ENCODE results near the gene UCKL1.
A peak's percentile ranks its signal among the peaks of the same experiment; 100 is the strongest.

UCKL1 gene

DNA sequence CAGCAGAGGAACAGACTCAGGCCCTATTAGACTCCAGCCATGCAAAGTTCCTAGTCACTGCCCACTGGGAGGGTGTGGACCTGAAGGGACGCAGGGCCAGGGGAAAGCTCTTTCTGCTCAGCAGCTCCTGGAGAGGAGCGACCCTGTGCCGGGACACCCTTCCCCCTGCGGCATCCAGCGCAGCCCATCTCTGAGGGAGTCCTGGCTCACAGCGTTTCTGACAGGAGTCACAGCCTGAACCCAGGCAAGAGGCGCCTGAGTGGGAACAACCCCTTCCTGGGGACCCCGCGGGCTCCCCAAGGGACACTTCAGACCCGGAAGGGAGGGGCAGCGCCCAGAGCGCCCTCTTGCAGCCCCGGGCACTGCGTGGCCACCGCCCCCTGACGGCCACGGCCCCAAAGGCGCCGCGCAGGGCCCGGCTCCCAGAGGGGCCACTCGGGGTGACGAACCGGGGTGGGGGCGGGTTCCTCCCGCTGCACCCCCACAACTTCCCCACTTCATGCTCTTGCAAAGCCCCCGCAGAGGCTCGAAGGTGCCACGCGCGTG, 862 bp downstream of the UCKL1 start:
- DNase-seq (ENCODE audit: insufficient read length) (peak; percentile 70), FAIRE-seq (no peak)
- TF ChIP-seq POLR2AphosphoS5 (IDR thresholded peaks at IDR 0.05; ENCODE audit: low read depth, low read length) (no peak), TAF1 (IDR thresholded peaks at IDR 0.05; ENCODE audit: borderline replicate concordance, low read depth, low read length) (no peak), POLR2A (IDR thresholded peaks at IDR 0.05; ENCODE audit: low read depth, low read length) (no peak)

DNA sequence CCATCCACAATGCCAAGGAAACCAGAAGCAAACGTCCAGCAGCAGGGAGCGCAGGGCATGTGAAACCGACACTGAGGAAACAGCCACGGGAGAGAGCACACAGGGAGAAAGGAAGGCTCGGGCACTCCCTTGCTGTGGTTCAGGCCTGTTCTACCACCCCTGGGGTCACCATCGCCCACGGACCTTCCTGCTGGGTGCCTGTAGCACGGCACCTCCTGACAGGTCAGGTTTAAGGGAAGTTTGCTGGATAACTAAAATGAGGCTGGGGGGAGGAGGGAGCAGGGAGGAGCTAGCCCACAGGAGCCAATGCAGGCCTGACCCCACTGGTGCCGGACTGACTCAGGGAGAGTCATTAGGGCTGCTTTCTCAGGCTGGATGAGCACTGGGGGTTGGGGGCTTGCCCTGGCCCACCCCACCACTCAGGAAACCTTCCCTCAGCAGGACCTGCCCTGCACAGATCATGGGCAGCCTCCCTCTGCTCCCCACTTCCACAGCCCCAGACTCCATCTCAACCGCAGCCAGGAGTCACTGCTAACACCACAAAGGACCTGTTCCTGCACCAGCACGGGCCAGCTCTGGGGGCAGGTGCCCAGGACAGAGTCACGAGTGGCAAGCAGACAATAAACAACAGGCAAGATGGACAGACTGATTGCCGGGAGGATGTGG, 2.3 kb downstream of the UCKL1 start:
- FAIRE-seq = no peak
- no peak for DNase-seq (ENCODE audit: insufficient read length)
- TF ChIP-seq POLR2A (IDR thresholded peaks at IDR 0.05; ENCODE audit: low read depth, low read length) = no peak
- TF ChIP-seq POLR2AphosphoS5 (IDR thresholded peaks at IDR 0.05; ENCODE audit: low read depth, low read length) = no peak
- no peak for TF ChIP-seq TAF1 (IDR thresholded peaks at IDR 0.05; ENCODE audit: borderline replicate concordance, low read depth, low read length)

DNA sequence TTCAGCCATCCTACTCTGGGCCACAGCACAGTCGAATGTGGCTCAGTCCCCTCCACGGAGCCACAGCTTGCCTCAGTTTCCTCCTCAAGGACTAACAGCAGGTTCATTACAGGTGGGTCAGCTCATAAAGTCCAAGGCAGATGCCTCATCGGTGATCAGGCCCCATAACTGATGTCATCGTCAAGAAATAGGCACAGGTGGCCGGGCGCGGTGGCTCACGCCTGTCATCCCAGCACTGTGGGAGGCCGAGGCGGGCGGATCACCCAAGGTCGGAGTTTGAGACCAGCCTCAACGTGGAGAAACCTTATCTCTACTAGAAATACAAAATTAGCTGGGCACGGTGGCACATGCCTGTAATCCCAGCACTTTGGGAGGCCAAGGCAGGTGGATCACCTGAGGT, 3.4 kb downstream of the UCKL1 start:
- TF ChIP-seq TAF1 (IDR thresholded peaks at IDR 0.05; ENCODE audit: borderline replicate concordance, low read depth, low read length) (no peak), POLR2A (IDR thresholded peaks at IDR 0.05; ENCODE audit: low read depth, low read length) (no peak), POLR2AphosphoS5 (IDR thresholded peaks at IDR 0.05; ENCODE audit: low read depth, low read length) (no peak)
- DNase-seq (ENCODE audit: insufficient read length) (no peak), FAIRE-seq (no peak)

DNA sequence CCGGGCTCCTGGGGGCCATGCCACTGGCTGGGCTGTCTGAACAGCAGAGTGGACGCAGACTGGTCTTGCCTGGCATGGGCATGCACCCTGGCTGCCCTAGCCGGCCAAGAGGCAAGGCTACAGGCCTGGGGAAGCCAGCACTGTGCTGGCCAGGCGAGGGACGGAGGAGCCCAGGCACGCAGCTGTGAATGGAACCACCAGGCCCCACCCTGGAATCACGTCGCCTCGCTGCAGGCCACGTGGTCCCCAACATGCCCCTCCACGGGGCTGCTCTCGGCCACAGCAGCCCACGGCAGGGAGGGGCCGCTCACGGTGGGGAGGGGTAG, 4.0 kb downstream of the UCKL1 start:
- FAIRE-seq = no peak
- TF ChIP-seq POLR2AphosphoS5 (IDR thresholded peaks at IDR 0.05; ENCODE audit: low read depth, low read length) (no peak), TAF1 (IDR thresholded peaks at IDR 0.05; ENCODE audit: borderline replicate concordance, low read depth, low read length) (no peak), POLR2A (IDR thresholded peaks at IDR 0.05; ENCODE audit: low read depth, low read length) (no peak)
- no peak for DNase-seq (ENCODE audit: insufficient read length)

- FAIRE-seq (no peak), DNase-seq (ENCODE audit: insufficient read length) (no peak)
- no peak for TF ChIP-seq POLR2AphosphoS5 (IDR thresholded peaks at IDR 0.05; ENCODE audit: low read depth, low read length)
- TF ChIP-seq POLR2A (IDR thresholded peaks at IDR 0.05; ENCODE audit: low read depth, low read length) = no peak
- no peak for TF ChIP-seq TAF1 (IDR thresholded peaks at IDR 0.05; ENCODE audit: borderline replicate concordance, low read depth, low read length)
These were observed 4.6 kb downstream of the UCKL1 start for GRCh38 chr20:63951398-63952209.

DNA sequence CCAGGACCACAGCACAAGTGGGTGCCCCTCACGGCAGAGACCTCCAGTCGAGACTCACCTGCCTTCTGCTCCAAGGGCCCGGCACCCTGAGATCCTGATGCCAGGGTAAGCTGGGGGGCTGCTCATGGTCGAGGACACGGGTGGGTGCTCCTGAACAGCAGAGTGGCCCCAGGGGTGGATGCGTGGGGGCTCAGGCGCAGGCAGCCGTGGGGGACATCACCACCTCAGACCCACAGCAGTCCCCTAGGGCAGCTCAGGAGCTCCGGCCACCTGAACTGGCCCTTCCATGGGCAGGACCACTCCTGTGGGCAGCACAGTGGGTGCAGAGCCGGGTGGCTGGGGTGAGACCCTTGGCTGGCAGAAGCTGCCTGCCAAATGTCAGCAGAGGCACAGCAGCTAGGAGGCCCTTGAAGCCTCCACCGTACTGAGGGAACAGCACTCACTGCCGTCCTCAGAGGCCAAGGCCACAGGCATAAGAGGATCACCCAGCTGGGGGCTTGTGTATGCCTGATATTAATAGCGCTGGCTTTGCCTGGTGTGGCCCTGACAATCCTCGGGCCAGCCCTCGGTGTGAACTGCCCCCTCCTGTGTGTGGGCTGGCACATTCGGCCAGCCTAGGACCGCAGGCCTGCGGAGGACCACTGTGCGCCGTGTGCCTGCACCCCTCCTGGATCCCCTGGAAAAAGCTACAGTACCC, 5.4 kb downstream of the UCKL1 start:
- TF ChIP-seq TAF1 (IDR thresholded peaks at IDR 0.05; ENCODE audit: borderline replicate concordance, low read depth, low read length) = no peak
- no peak for TF ChIP-seq POLR2AphosphoS5 (IDR thresholded peaks at IDR 0.05; ENCODE audit: low read depth, low read length)
- TF ChIP-seq POLR2A (IDR thresholded peaks at IDR 0.05; ENCODE audit: low read depth, low read length) = no peak
- DNase-seq (ENCODE audit: insufficient read length) = no peak
- no peak for FAIRE-seq

DNA sequence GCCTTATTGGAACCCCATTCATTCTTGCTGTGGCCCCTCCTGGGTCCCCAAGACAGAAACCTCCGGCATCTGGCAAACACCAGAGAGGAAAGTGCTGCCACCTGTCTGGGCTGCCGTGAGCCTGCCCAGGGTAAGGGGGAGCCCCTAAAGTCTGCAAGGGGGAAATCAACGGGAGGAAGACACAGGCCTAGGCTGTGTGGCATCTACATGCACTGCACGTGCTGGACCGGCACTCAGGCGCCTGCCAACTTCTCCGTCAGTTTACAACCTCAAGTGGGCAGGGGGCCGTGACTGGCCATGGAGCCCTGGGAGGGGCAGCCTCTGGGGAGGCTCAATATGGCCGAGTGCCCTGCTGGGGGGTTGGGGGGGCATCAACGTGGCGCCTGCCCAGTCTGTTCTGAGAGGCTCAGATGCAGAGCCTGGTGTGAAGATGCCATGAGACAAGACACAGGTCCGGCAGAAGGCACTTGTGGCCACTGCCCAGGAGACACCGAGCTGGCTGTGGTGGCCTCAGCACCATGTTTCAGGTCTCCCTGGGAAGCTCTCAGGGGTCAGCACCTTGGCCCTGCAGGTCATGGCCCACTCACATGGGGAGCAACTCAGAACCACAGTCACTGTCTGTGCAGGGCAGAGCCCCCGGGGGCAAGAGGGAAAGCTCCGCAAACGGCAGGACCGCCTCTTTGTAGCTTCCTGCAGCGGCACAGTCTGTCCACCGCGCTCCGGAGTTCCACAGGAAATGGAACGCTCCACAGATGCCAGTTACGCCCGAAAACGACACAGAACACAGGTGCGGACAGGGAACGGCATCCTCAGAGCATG, 8.4 kb downstream of the UCKL1 start:
- FAIRE-seq = no peak
- no peak for DNase-seq (ENCODE audit: insufficient read length)
- TF ChIP-seq POLR2AphosphoS5 (IDR thresholded peaks at IDR 0.05; ENCODE audit: low read depth, low read length) (no peak), POLR2A (IDR thresholded peaks at IDR 0.05; ENCODE audit: low read depth, low read length) (no peak), TAF1 (IDR thresholded peaks at IDR 0.05; ENCODE audit: borderline replicate concordance, low read depth, low read length) (no peak)

DNA sequence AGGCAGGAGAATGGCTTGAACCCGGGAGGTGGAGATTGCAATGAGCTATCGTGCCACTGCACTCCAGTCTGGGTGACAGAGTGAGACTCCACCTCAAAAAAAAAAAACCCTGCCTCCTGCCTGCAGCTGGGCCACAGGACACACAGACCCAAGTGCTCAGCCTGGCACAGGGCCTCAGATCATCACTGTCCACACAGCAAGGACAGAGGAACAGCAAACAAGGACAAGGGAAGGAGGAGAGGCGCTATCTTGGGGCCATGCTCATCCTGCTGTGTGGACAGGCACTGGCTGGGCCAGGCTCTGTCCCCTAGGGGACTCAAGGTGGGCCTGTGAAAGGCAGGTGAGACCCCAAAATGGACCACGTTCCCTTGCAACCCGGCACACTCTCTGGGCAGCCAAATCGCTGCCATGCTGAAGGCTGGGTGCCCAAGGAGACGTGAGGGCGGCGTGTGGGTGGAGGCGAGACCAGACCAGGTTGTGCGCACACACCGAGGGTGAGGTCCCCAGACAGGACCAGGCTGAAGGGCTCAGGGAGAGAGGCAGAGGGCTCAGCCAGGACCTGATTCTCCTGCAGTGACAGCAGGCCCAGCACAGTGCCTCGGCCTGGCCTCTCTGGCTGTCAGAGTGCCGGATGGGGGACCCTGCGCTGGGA, 9.1 kb downstream of the UCKL1 start:
- TF ChIP-seq POLR2AphosphoS5 (IDR thresholded peaks at IDR 0.05; ENCODE audit: low read depth, low read length) (no peak), POLR2A (IDR thresholded peaks at IDR 0.05; ENCODE audit: low read depth, low read length) (no peak), TAF1 (IDR thresholded peaks at IDR 0.05; ENCODE audit: borderline replicate concordance, low read depth, low read length) (no peak)
- DNase-seq (ENCODE audit: insufficient read length) (no peak), FAIRE-seq (no peak)

- TF ChIP-seq POLR2A (IDR thresholded peaks at IDR 0.05; ENCODE audit: low read depth, low read length) (no peak), TAF1 (IDR thresholded peaks at IDR 0.05; ENCODE audit: borderline replicate concordance, low read depth, low read length) (no peak), POLR2AphosphoS5 (IDR thresholded peaks at IDR 0.05; ENCODE audit: low read depth, low read length) (no peak)
- DNase-seq (ENCODE audit: insufficient read length) (no peak), FAIRE-seq (no peak)
These were observed 10.0 kb downstream of the UCKL1 start for GRCh38 chr20:63945921-63946920.

Measured in GM12892 (cell line).